Kidney epithelial cell (primary cell): Measurements from ENCODE around the gene APBB2. TPM values are rescaled to one million over a fixed set of nuclear protein-coding genes. Genes with fewer than 3 reads are reported as not detected.
"Not testable (repeated sequence)": the region's sequence is repeated elsewhere in the genome, so short reads cannot be mapped to it uniquely, and the experiment has no call there.

Experiments used
- DNase-seq: peaks from one replicate; pipeline ENCODE4 v3.0.0-alpha.2; 2010; ENCODE audit warnings: low read depth
- H3K27me3 ChIP-seq: 2 replicates; pipeline ENCODE4 v1.6.0; 2011; ENCODE audit warnings: low read length; ENCODE audit not compliant: control insufficient read depth, insufficient read depth
- H3K36me3 ChIP-seq: 2 replicates; pipeline ENCODE4 v1.5.1; 2011; ENCODE audit warnings: low read length; ENCODE audit not compliant: control insufficient read depth, insufficient read depth
- H3K4me3 ChIP-seq: 2 replicates; pipeline ENCODE4 v1.5.1; 2011; ENCODE audit warnings: low read depth, mild to moderate bottlenecking, control low read depth, low read length
- total RNA-seq: library from RNA; depleted of rRNA; stranded (reverse); fragments of >200 nt; gene quantifications from 2 replicates; pipeline ENCODE4 v1.2.3, GENCODE V29; 2015
- TF ChIP-seq, protein P1 (sequence below): IDR thresholded peaks from 2 replicates; pipeline ENCODE4 v1.5.1; 2011; ENCODE audit warnings: mild to moderate bottlenecking, moderate library complexity, low read length, control low read depth, inconsistent platforms; ENCODE audit not compliant: insufficient read depth, poor library complexity, severe bottlenecking

The APBB2 gene
- total RNA-seq, 1 donor from 2014 or later = 52.0 TPM

DNA sequence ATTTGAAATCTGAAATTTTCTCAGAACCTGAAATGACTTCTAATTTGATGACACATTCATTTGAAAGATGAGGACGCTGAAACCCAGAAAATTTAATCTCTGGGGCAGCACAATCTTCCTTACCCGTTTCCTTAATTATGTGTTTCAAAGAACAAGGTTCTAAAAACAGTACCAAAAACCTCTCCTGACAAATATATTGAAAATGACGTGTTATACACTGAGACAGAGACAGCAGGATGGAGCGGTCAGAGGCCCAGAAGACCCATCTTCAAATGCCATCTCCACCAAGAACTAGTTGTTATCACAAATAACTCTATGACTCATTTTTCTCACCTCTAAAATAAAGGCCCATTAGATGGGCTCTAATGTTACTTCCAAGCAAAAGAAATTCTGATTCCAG, 287.3 kb downstream of the APBB2 start:
- TF ChIP-seq, protein P1, sequence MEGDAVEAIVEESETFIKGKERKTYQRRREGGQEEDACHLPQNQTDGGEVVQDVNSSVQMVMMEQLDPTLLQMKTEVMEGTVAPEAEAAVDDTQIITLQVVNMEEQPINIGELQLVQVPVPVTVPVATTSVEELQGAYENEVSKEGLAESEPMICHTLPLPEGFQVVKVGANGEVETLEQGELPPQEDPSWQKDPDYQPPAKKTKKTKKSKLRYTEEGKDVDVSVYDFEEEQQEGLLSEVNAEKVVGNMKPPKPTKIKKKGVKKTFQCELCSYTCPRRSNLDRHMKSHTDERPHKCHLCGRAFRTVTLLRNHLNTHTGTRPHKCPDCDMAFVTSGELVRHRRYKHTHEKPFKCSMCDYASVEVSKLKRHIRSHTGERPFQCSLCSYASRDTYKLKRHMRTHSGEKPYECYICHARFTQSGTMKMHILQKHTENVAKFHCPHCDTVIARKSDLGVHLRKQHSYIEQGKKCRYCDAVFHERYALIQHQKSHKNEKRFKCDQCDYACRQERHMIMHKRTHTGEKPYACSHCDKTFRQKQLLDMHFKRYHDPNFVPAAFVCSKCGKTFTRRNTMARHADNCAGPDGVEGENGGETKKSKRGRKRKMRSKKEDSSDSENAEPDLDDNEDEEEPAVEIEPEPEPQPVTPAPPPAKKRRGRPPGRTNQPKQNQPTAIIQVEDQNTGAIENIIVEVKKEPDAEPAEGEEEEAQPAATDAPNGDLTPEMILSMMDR = no peak
- Histone ChIP-seq H3K36me3 (no peaks in the 10 kb centered on the region), H3K27me3 (no peaks in the 10 kb centered on the region), H3K4me3 (no peak overlapping the region)
- no peak for DNase-seq

DNA sequence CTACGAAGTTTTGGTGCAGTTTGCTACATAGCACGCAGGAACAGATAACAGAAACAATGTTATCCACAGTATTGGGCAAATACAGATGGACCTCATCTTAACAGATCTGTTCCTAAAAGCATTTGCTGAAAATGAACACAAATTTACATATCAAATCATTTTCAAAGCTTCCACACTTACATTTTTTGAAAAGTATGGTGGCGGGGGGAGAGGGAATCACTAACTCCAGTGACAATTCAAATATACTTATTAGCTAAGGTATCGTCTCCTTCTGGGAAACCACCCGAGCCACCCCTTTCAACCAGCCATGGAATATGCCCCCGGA, 289.6 kb downstream of the APBB2 start:
- DNase-seq = no peak
- Histone ChIP-seq H3K27me3 (no peaks in the 10 kb centered on the region), H3K4me3 (no peak overlapping the region), H3K36me3 (no peaks in the 10 kb centered on the region)
- TF ChIP-seq, protein P1 = no peak

DNA sequence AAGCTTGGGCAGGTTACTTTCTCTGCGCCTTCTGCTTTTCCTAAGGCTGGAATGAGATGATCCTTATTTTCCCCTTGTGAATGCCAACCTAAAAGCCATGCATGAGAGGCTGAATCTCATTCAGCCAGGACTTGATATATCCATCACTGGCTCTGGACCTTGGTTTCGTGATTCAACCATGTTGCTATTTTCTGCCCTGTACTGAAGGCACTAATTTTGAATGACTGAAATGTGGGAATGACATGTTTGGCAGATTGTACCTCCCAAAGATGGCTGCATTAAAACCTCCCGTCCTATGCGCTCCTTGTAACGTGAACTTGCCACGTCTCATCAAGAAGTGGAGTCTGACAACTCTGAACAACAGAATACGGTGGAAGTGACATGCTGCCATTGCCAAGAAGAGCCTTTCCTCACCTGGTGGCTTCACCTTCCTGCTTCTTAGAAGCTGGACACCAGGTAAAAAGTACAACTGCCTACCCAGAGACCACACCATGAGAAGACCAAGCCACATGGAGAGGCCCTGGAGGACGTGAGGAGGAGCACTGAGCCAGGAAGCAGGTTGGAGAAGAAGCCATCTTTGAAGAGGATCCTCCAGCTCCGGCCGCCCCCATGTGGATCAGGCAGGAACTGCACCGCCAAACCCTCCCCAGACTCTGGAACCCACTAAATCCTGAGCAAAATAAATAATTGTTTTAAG, 290.1 kb downstream of the APBB2 start:
- Histone ChIP-seq H3K27me3 (no peaks in the 10 kb centered on the region), H3K4me3 (no peak overlapping the region), H3K36me3 (no peaks in the 10 kb centered on the region)
- peak; percentile 1 for DNase-seq
- TF ChIP-seq, protein P1 = peak; percentile 93

DNA sequence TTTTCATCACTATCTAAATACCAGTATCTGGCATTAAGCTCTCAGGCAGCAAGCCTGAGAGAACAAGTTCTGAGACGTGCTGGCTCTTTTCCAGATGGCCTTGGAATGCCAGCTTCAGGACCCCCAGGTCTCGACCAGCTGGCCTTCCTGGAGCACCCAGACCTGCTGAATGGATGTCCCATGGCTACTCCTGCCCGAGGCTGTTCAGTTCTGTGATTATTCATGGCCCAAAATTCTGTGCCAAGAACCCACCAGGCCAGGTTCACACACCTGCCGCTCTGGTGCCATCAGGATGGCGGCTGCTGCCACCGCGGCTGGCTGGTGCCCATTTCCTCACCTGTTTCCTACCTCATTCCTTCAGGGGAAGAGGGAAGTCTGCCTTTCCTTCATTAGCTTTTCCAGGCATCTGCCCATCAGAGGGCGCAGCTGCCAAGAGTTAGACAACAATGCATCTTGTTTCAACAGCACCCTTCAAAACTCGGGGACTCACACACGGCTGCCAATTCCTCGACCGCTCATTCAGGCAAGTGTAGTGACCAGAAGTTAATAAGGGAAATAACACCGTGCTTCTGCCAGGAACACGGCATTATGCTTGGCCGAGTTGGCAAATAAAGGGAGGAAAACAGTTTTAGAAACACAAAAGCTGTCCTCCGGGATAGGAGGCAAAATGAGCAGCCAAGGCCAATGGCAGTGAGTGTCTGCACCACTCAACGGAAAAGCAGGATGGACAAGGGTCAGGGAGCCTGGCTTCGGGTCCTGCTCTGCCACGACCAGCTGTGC, 290.8 kb downstream of the APBB2 start:
- no peak for DNase-seq
- Histone ChIP-seq H3K36me3 (no peaks in the 10 kb centered on the region), H3K27me3 (no peaks in the 10 kb centered on the region), H3K4me3 (no peak overlapping the region)
- TF ChIP-seq, protein P1 = no peak

DNA sequence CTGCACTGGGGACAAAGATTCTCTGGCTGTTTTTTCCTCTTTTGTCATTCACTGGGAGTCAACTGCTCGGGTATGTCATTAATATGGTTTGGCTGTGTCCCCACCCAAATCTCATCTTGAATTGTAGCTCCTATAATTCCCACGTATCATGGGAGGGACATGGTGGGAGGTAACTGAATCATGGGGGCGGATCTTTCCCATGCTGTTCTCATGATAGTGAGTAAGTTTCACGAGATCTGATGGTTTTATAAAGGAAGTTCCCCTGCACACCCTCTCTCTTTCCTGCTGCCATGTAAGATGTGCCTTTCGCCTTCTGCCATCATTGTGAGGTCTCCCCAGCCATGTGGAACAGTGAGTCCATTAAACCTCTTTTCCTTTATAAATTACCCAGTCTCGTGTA, 294.4 kb downstream of the APBB2 start:
- not testable (repeated sequence) for DNase-seq, H3K4me3 ChIP-seq, H3K27me3 ChIP-seq, H3K36me3 ChIP-seq

DNA sequence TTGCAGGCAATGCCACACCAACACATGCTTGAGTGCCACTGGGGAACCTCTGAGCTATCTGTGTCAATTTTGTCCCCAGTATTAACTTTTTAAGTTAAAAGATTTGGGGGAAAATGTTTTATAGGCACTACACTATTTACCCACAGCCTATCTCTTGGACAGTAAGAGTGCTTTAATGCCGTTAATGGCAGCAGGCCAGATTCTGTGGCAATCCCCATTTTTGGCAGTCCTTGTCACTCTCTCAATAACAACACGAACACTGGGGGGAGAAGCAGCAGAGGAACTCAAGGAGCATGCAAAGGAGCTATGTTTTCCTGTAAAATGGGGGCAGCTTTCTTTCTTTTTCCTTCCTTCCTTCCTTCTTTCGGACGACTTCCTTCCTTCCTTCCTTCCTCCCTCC, 296.0 kb downstream of the APBB2 start:
- no peaks in the 10 kb centered on the region for H3K36me3 ChIP-seq
- no peak overlapping the region for H3K4me3 ChIP-seq
- no peaks in the 10 kb centered on the region for H3K27me3 ChIP-seq
- TF ChIP-seq, protein P1 = no peak
- DNase-seq = no peak
